B cell (primary cell): ENCODE measurements around the gene NUP54.

Experiments used
- CTCF ChIP-seq: fragments of 200-600 bp; IDR thresholded peaks from one replicate; pipeline ENCODE4 v1.8.0; 2022; ENCODE audit warnings: antibody characterized with exemption, mild to moderate bottlenecking
- EZH2 ChIP-seq: IDR thresholded peaks from 2 replicates; pipeline ENCODE4 v1.6.1; 2012; ENCODE audit warnings: borderline replicate concordance, low read depth, mild to moderate bottlenecking, moderate library complexity, low read length; ENCODE audit not compliant: insufficient read depth, poor library complexity, severe bottlenecking

DNA sequence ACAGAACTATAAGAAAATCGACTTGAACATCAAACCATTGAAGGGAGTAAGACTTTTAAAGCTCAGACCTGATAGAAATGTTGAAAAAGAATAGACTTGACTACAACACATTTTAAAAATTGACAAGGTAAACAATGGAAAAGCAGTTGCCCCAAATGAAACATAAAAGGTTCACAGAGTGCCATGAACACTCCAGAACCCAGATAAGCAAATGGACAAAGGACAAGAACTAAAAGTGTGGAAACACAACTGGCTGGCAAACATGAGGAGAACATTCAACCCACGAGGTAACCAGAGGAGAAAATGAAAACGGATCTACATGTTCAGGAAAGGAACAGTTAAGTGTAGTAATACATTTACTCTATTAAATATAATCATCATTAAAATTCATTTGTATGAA is 39.0 kb upstream of the NUP54 start:
- TF ChIP-seq EZH2 (no peak), CTCF (no peak)
